Germinal center (tissue), 1 donor: ENCODE data around the gene ATXN1L.
"Not testable (repeated sequence)": the region's sequence is repeated elsewhere in the genome, so short reads cannot be mapped to it uniquely, and the experiment has no call there.

Experiments
- DNase-seq: peaks from one replicate; pipeline ENCODE4 v3.0.0; 2012; ENCODE audit warnings: mixed read lengths, low spot score

Gene ATXN1L

GRCh38 chr16:71853413-71853812 lies 7.6 kb downstream of the ATXN1L start:
- DNase-seq = peak; percentile 83

GRCh38 chr16:71854369-71854948 lies 8.7 kb downstream of the ATXN1L start:
- DNase-seq = no peak

GRCh38 chr16:71855937-71856662 lies 10.3 kb downstream of the ATXN1L start:
- DNase-seq = no peak

- DNase-seq = no peak
Observed at GRCh38 chr16:71859762-71860521, 14.2 kb downstream of the ATXN1L start.

GRCh38 chr16:71863995-71864394 lies 18.2 kb downstream of the ATXN1L start:
- DNase-seq = no peak

GRCh38 chr16:71865173-71865863 lies 19.5 kb downstream of the ATXN1L start:
- no peak for DNase-seq

- not testable (repeated sequence) for DNase-seq
Observed at GRCh38 chr16:71867175-71867574, 21.4 kb downstream of the ATXN1L start.

GRCh38 chr16:71867939-71868338 lies 22.2 kb downstream of the ATXN1L start:
- DNase-seq = no peak

GRCh38 chr16:71869089-71869488 lies 23.3 kb downstream of the ATXN1L start:
- no peak for DNase-seq

- no peak for DNase-seq
Observed at GRCh38 chr16:71870818-71871217, 25.0 kb downstream of the ATXN1L start.

GRCh38 chr16:71873199-71873598 lies 27.4 kb downstream of the ATXN1L start:
- DNase-seq = no peak

GRCh38 chr16:71878911-71879310 lies 33.1 kb downstream of the ATXN1L start:
- DNase-seq = no peak

- no peak for DNase-seq
Observed at GRCh38 chr16:71880176-71880575, 34.4 kb downstream of the ATXN1L start.

- DNase-seq = peak; percentile 75
Observed at GRCh38 chr16:71882505-71883167, 36.9 kb downstream of the ATXN1L start.

GRCh38 chr16:71883168-71883848 lies 37.5 kb downstream of the ATXN1L start:
- DNase-seq = peak; percentile 57

GRCh38 chr16:71883849-71884638 lies 38.3 kb downstream of the ATXN1L start, which contains the start of gene ZNF821:
ZNF821 (minus strand) TSS chr16:71884182; CDS start chr16:71879946, 4,236 bp downstream.
- peak; percentile 94 for DNase-seq

GRCh38 chr16:71885261-71885650 lies 39.5 kb downstream of the ATXN1L start:
- DNase-seq = peak; percentile 57

GRCh38 chr16:71889147-71889546 lies 43.4 kb downstream of the ATXN1L start:
- no peak for DNase-seq

- DNase-seq = no peak
Observed at GRCh38 chr16:71893888-71894228, 48.1 kb downstream of the ATXN1L start.

- no peak for DNase-seq
Observed at GRCh38 chr16:71894229-71894920, 48.6 kb downstream of the ATXN1L start.
